Transverse colon (tissue), 3 donors: Measurements from ENCODE around the gene KLF2.

Experiments
- POLR2A ChIP-seq: fragments of 450-650 bp; IDR thresholded peaks from one replicate; pipeline ENCODE4 v1.6.1; 2016; ENCODE audit warnings: antibody characterized with exemption, mild to moderate bottlenecking, moderate library complexity
- POLR2AphosphoS5 ChIP-seq, 3 donors: sonication (generic); formaldehyde crosslinking; IDR thresholded peaks; one replicate each; pipeline ENCODE4 v1.6.1; 2016; ENCODE audit warnings: antibody characterized with exemption in 3 of 3

DNA sequence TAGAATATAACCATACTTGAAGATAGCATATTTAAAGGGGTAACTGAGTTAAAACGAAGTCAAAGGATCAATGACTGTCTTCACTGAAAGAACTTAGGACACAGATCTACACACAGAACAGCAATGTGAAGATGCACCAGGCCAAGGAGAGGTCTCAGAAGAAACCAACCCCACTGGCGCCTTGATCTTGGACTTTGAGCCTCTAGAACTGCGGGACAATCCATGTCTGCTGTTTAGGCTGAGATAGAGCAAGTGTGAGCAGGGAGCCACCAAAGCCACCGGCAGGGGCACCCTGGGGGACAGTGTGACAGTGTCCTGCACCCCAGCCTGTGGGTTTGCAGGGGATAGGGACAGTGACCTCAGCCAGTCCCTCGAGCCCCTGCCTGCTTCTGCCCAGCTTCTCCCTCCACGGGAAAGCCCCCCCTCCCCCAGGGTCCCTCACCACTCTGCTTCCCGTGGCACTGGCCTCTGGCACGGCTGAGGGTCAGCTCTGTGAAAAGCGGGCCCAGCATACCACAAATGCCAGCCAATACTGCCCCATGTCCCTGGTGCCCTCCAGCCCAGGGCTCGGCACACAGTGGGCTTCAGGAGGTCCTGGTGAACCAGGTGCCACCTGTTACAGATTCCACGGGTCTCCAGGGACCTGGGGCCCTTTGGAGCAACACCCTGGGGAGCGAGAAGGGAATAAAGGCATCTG, 40.8 kb downstream of the KLF2 start:
- no peak for TF ChIP-seq POLR2AphosphoS5 (IDR thresholded peaks at IDR 0.05)
- TF ChIP-seq POLR2A: no peak
